Body of pancreas (tissue), 4 donors: ENCODE results near the gene SH3TC1.

ENCODE experiments used
- POLR2A ChIP-seq, 3 donors: fragments of 450-650 bp; IDR thresholded peaks; one replicate each; pipeline ENCODE4 v1.6.1; 2016; ENCODE audit warnings: antibody characterized with exemption in 3 of 3, mild to moderate bottlenecking in 2 of 3
- TF ChIP-seq, protein P1 (sequence below), 7 experiments: fragments of 450-650 bp in 4 of 7; fragments of 200-600 bp in 3 of 7; sonication (generic) in 3 of 7; IDR thresholded peaks; one replicate each; pipeline ENCODE4 v1.5.1; 2016 to 2019; ENCODE audit warnings: antibody characterized with exemption in 7 of 7

GRCh38 chr4:8227201-8227770 lies 28.2 kb downstream of the SH3TC1 start:
- TF ChIP-seq POLR2A (IDR thresholded peaks at IDR 0.05), result no peak
- TF ChIP-seq, protein P1, sequence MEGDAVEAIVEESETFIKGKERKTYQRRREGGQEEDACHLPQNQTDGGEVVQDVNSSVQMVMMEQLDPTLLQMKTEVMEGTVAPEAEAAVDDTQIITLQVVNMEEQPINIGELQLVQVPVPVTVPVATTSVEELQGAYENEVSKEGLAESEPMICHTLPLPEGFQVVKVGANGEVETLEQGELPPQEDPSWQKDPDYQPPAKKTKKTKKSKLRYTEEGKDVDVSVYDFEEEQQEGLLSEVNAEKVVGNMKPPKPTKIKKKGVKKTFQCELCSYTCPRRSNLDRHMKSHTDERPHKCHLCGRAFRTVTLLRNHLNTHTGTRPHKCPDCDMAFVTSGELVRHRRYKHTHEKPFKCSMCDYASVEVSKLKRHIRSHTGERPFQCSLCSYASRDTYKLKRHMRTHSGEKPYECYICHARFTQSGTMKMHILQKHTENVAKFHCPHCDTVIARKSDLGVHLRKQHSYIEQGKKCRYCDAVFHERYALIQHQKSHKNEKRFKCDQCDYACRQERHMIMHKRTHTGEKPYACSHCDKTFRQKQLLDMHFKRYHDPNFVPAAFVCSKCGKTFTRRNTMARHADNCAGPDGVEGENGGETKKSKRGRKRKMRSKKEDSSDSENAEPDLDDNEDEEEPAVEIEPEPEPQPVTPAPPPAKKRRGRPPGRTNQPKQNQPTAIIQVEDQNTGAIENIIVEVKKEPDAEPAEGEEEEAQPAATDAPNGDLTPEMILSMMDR (IDR thresholded peaks at IDR 0.05), result no peak
